Activated naive CD4-positive, alpha-beta T cell treated with anti-CD3 and anti-CD28 coated beads, Interleukin-2, amount 10 ng/mL, durations not matched to agents 7 days and 5 days (primary cell): ENCODE data around the gene ZIK1.

Source experiments
- CTCF ChIA-PET: fragments of 350-600 bp; sonication (Branson Sonifier 250); formaldehyde crosslinking; loops from one replicate; lab custom pipeline; 2021; ENCODE audit warnings: antibody characterized with exemption; lab: Charles Lee
- DNase-seq: peaks from one replicate; pipeline ENCODE4 v3.0.0-alpha.2; 2020
- H3K27ac Mint-ChIP-seq: one replicate; pipeline ENCODE4 v1.8.0; 2021; ENCODE audit warnings: mild to moderate bottlenecking, moderate library complexity, mixed read lengths
- H3K27me3 Mint-ChIP-seq: one replicate; pipeline ENCODE4 v1.8.0; 2021; ENCODE audit warnings: mild to moderate bottlenecking, mixed read lengths
- H3K36me3 Mint-ChIP-seq: one replicate; pipeline ENCODE4 v1.8.0; 2021; ENCODE audit warnings: mixed read lengths
- H3K4me1 Mint-ChIP-seq: one replicate; pipeline ENCODE4 v1.8.0; 2021; ENCODE audit warnings: mixed read lengths
- H3K4me3 Mint-ChIP-seq: one replicate; pipeline ENCODE4 v1.8.0; 2021; ENCODE audit warnings: mild to moderate bottlenecking, moderate library complexity, mixed read lengths
- H3K9me3 Mint-ChIP-seq: one replicate; pipeline ENCODE4 v1.8.0; 2021; ENCODE audit warnings: mixed read lengths

The ZIK1 gene

DNA sequence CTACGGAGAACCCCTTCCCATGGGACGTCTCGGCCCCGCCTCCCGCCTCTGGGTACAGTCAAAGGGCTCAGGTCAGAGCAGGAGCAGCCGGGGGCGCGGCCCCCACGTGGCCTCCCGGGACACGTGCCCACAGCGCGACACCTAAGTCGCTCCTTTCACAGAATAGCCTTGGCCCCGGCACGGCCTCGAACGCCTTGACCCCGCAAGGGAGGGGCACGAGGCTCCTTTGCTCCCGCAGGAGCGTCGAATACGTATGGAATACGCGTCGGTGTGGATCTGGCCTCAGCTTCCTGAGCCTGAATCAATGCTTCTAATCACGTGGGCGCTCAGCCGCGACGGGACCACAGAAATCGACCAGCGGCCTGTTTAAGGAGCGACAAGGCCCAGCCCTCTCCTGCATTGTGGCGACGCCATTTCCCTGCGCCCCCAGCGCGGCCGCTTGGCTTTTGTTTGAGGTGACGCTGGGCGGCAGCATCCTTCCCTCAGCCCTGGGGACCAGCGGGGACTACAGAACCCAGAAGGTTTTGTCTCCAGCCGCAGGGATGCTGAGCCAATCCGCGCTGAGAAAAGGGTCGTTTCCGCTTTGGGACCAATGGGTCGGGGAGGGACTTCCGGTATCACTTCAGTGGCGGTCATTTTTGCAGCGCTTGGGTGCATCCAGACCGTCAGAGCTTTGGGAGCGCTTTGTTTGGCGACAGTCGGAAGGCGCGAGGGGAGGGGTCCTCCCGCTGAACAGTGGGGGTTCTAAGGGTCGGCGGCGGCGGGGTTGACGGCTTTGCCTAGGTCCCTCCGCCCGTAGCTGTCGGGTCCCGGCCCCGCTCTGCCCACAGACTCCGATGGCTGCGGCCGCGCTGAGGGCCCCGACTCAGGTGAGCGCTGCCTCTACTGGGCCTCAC lies at the start of gene ZIK1:
Gene ZIK1, plus strand, starts transcription at position 625 of the 896 bp plus-strand sequence. Its CDS starts 212 bp downstream, at position 837.
- peak within 1 kb of the TSS; percentile 92 for H3K4me3 Mint-ChIP-seq
- H3K9me3 Mint-ChIP-seq: peaks cover 62% of the 10 kb centered on the region
- DNase-seq: peak; percentile 95
- peak within 1 kb of the TSS; percentile 91 for H3K27ac Mint-ChIP-seq
- peaks cover 3% of the 10 kb centered on the region for H3K27me3 Mint-ChIP-seq
- CTCF ChIA-PET: no interaction called here
- H3K4me1 Mint-ChIP-seq: peaks cover 29% of the 10 kb centered on the region
- peaks cover 59% of the 10 kb centered on the region for H3K36me3 Mint-ChIP-seq

GRCh38 chr19:57537953-57538547 lies 45.9 kb upstream of the ZIK1 start:
- Mint-ChIP-seq H3K36me3 (peaks cover 93% of the 10 kb centered on the region), H3K4me3 (no peak overlapping the region), H3K4me1 (no peaks in the 10 kb centered on the region), H3K27ac (no peak overlapping the region), H3K27me3 (no peaks in the 10 kb centered on the region), H3K9me3 (peaks cover 83% of the 10 kb centered on the region)
- no peak for DNase-seq
- CTCF ChIA-PET: no interaction called here

DNA sequence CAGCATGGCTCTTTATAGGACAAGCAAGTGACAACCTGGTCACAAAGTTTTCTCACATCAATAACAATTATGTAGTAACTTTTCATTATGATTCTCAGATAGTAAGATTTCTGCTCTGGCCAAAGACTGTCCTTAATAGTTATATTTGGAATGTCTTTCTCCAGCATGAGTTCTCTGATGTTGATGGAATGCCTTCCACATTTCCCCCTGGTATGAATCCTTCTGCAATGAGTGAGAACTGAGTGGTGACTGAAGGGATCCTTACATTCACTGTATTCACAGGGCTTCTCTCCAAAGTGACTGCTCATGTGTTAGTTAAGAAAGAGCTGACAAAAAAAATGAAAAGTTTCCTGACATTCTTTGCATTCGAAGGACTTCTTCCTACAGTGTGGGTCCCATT lies 37.4 kb upstream of the ZIK1 start:
- H3K4me1 Mint-ChIP-seq: no peaks in the 10 kb centered on the region
- no peak overlapping the region for H3K27ac Mint-ChIP-seq
- peaks cover 77% of the 10 kb centered on the region for H3K9me3 Mint-ChIP-seq
- no peak overlapping the region for H3K4me3 Mint-ChIP-seq
- CTCF ChIA-PET: no interaction called here
- no peaks in the 10 kb centered on the region for H3K27me3 Mint-ChIP-seq
- DNase-seq: no peak
- peaks cover 93% of the 10 kb centered on the region for H3K36me3 Mint-ChIP-seq

- CTCF ChIA-PET: no interaction called here
- no peak overlapping the region for H3K4me3 Mint-ChIP-seq
- H3K4me1 Mint-ChIP-seq: no peaks in the 10 kb centered on the region
- H3K27ac Mint-ChIP-seq: no peak overlapping the region
- peaks cover 97% of the 10 kb centered on the region for H3K36me3 Mint-ChIP-seq
- peaks cover 64% of the 10 kb centered on the region for H3K9me3 Mint-ChIP-seq
- no peaks in the 10 kb centered on the region for H3K27me3 Mint-ChIP-seq
- no peak for DNase-seq
Observed at GRCh38 chr19:57552432-57552831, 31.5 kb upstream of the ZIK1 start.

DNA sequence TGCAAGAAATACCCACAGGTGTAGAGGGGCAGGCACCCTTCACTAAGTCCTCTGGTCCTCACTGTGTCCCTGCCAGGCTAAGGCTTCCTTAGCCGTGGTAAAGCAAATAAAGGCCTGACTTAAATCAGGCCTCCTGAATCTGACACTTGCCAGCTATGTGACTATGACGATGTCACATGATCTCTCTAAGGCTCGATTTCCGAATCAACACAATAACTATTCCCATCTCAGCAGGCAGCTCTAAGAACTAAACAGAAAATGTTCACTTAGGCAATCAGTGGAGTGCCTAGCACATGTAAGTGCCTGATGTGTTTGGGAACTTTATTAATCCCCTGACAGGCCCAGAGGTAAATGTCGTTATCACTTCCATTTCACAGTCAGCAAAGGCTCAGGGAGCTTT lies 26.3 kb upstream of the ZIK1 start:
- H3K9me3 Mint-ChIP-seq: peaks cover 51% of the 10 kb centered on the region
- H3K27me3 Mint-ChIP-seq: no peaks in the 10 kb centered on the region
- CTCF ChIA-PET: no interaction called here
- no peak for DNase-seq
- H3K4me1 Mint-ChIP-seq: peaks cover 31% of the 10 kb centered on the region
- peaks cover 75% of the 10 kb centered on the region for H3K36me3 Mint-ChIP-seq
- no peak overlapping the region for H3K27ac Mint-ChIP-seq
- H3K4me3 Mint-ChIP-seq: peak overlapping the region; percentile 96

GRCh38 chr19:57558525-57558924 lies 25.4 kb upstream of the ZIK1 start:
- CTCF ChIA-PET: no interaction called here
- Mint-ChIP-seq H3K27me3 (no peaks in the 10 kb centered on the region), H3K9me3 (peaks cover 52% of the 10 kb centered on the region), H3K27ac (peak overlapping the region; percentile 91), H3K4me3 (peak overlapping the region; percentile 96), H3K4me1 (peaks cover 31% of the 10 kb centered on the region), H3K36me3 (peaks cover 66% of the 10 kb centered on the region)
- DNase-seq: no peak

- CTCF ChIA-PET: no interaction called here
- peak; percentile 43 for DNase-seq
- peak overlapping the region; percentile 91 for H3K27ac Mint-ChIP-seq
- peaks cover 61% of the 10 kb centered on the region for H3K36me3 Mint-ChIP-seq
- peaks cover 31% of the 10 kb centered on the region for H3K4me1 Mint-ChIP-seq
- peak overlapping the region; percentile 96 for H3K4me3 Mint-ChIP-seq
- H3K27me3 Mint-ChIP-seq: no peaks in the 10 kb centered on the region
- peaks cover 56% of the 10 kb centered on the region for H3K9me3 Mint-ChIP-seq
Observed at GRCh38 chr19:57559008-57559403, 24.9 kb upstream of the ZIK1 start.

GRCh38 chr19:57559404-57560025 lies 24.4 kb upstream of the ZIK1 start, which contains the start of gene ZNF550:
Gene ZNF550, minus strand, starts transcription at chr19:57559863. Its CDS starts 181 bp downstream, at chr19:57559682.
- Mint-ChIP-seq H3K4me1 (peaks cover 31% of the 10 kb centered on the region), H3K36me3 (peaks cover 56% of the 10 kb centered on the region), H3K27me3 (no peaks in the 10 kb centered on the region), H3K9me3 (peaks cover 59% of the 10 kb centered on the region), H3K27ac (peak within 1 kb of the TSS; percentile 91), H3K4me3 (peak within 1 kb of the TSS; percentile 96)
- CTCF ChIA-PET: no interaction called here
- DNase-seq: peak; percentile 92

DNA sequence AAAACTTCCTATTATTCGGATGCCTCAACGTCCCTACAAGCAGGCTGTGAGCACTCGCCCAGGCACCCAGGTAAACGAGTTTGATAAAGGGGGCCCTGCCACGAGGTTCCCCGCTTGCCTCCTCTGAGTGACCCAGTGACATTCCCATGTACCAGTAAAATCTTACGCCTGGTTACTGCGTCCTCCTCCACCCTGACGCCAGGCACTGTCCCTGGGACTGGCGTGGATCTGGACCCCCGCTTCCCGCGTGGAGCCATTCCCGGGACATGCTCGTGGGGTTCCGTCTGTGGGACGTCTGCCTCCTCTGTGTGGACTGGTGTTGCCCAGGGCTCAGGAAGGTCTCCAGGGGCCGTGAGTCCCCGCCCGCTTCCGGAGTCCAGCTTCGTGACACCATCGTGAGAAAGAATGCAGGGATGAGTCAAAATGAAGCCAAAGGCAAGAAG lies 23.9 kb upstream of the ZIK1 start:
- no peak for DNase-seq
- CTCF ChIA-PET: no interaction called here
- peaks cover 59% of the 10 kb centered on the region for H3K9me3 Mint-ChIP-seq
- no peaks in the 10 kb centered on the region for H3K27me3 Mint-ChIP-seq
- H3K36me3 Mint-ChIP-seq: peaks cover 51% of the 10 kb centered on the region
- H3K4me1 Mint-ChIP-seq: peaks cover 31% of the 10 kb centered on the region
- peak overlapping the region; percentile 96 for H3K4me3 Mint-ChIP-seq
- peak overlapping the region; percentile 91 for H3K27ac Mint-ChIP-seq

GRCh38 chr19:57563547-57563946 lies 20.4 kb upstream of the ZIK1 start:
- no peak for DNase-seq
- Mint-ChIP-seq H3K36me3 (peaks cover 22% of the 10 kb centered on the region), H3K27me3 (no peaks in the 10 kb centered on the region), H3K4me3 (no peak overlapping the region), H3K4me1 (peaks cover 21% of the 10 kb centered on the region), H3K9me3 (peaks cover 69% of the 10 kb centered on the region), H3K27ac (no peak overlapping the region)
- CTCF ChIA-PET: no interaction called here

DNA sequence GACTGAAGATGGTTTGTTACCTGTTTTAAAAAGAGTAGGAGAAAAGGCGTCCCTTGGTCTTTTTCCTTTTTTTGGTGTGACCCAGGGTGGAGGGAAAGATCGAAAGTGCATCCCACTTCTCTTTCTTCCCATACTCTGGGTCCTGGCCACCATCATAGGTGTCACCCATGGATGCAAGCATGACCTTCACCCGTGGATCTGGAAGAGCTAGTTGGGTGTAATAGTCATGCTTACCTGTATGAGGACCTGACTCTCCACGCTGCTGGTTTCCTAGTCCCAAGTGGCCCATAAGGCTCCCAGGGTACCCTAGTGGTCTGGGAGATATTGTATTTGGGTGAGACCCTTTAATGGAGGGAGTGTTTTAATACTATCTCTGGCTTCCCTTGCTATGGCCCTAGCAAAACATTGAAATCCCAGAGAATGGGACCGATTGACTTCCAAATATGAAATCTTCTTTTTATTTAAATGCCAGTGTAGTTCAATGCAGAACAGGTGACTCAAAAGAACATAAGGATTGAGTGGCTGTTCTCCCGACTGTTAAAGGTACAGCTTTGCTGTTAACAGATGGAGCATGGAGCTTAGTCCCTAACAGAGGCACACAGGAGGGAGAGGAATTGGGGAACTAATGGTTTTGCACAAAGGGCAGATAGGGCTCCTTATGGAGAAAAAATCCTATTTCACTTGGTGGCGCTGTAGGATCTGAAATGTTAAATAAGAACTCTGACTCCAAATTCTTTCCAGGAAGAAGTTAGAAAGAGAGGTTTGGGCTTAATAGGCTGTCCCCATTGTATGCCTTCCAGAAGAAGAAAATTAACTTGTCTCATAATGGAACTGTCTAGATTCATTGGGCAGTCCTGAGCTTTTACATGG lies 17.3 kb upstream of the ZIK1 start:
- H3K9me3 Mint-ChIP-seq: peaks cover 77% of the 10 kb centered on the region
- no peaks in the 10 kb centered on the region for H3K27me3 Mint-ChIP-seq
- no peak overlapping the region for H3K27ac Mint-ChIP-seq
- DNase-seq: no peak
- H3K4me1 Mint-ChIP-seq: no peaks in the 10 kb centered on the region
- no peak overlapping the region for H3K4me3 Mint-ChIP-seq
- H3K36me3 Mint-ChIP-seq: peaks cover 12% of the 10 kb centered on the region
- CTCF ChIA-PET: no interaction called here

DNA sequence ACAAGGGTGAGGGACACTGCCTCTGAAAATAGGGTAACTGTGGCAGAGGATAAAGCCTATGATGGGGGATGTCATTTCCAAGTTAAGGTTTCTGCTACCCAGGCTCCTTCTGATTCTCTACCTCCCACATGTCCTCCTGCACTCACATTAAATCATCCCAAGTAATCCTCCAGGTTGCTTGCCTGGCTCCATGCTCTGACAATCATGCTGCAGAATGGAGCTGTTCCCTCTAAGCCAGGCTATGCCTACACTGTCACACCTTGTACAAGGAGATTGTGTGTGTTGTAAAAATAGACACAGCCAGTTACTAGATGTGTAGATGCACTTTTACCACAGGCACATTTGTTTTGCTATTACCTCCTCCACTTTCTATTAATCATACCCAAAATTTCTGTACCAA lies 13.2 kb upstream of the ZIK1 start:
- H3K27me3 Mint-ChIP-seq: no peaks in the 10 kb centered on the region
- no peak for DNase-seq
- CTCF ChIA-PET: no interaction called here
- no peak overlapping the region for H3K4me3 Mint-ChIP-seq
- no peaks in the 10 kb centered on the region for H3K4me1 Mint-ChIP-seq
- peaks cover 49% of the 10 kb centered on the region for H3K36me3 Mint-ChIP-seq
- peaks cover 91% of the 10 kb centered on the region for H3K9me3 Mint-ChIP-seq
- H3K27ac Mint-ChIP-seq: no peak overlapping the region

- Mint-ChIP-seq H3K36me3 (peaks cover 62% of the 10 kb centered on the region), H3K27ac (no peak overlapping the region), H3K4me3 (no peak overlapping the region), H3K27me3 (no peaks in the 10 kb centered on the region), H3K9me3 (peaks cover 89% of the 10 kb centered on the region), H3K4me1 (peaks cover 7% of the 10 kb centered on the region)
- CTCF ChIA-PET: no interaction called here
- no peak for DNase-seq
Observed at GRCh38 chr19:57572415-57572947, 11.5 kb upstream of the ZIK1 start.
